Gastrocnemius medialis (tissue), 4 donors: ENCODE results near the gene OLAH.

Source experiments
- POLR2A ChIP-seq, 2 donors: fragments of 450-650 bp; IDR thresholded peaks; one replicate each; pipeline ENCODE4 v1.6.1; 2017; ENCODE audit warnings: antibody characterized with exemption in 2 of 2, mild to moderate bottlenecking in 2 of 2, moderate library complexity in 2 of 2
- TF ChIP-seq, protein P1 (sequence below), 5 experiments: fragments of 450-650 bp in 3 of 5; fragments of 200-600 bp in 2 of 5; sonication (generic) in 2 of 5; IDR thresholded peaks in 4 of 5; conservative IDR thresholded peaks in 1 of 5; 1 replicate in 4 of 5; 2 replicates in 1 of 5; pipeline ENCODE4 v1.5.1; 2016 to 2019; ENCODE audit warnings: antibody characterized with exemption in 5 of 5, mild to moderate bottlenecking in 3 of 5, moderate library complexity in 3 of 5

DNA sequence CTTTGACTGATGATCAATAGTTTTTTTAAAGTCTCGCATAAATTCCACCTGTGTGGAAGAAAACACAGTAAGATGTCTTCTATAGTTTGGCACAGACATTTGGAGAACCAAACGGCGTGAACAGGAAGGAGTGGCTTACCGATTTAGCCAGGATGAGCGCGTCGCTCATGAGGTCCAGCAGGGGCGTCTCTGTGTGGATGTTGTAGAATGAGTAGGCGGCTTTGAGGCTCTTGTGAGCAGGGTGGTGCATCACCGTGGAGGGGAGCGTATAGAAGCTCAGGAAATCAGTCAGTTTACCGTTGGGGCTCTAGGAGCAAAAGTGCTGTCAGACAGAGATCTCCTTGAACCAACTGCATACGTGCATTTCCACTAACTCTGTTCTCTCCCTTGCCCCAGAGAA lies 68.9 kb downstream of the OLAH start:
- TF ChIP-seq, protein P1, sequence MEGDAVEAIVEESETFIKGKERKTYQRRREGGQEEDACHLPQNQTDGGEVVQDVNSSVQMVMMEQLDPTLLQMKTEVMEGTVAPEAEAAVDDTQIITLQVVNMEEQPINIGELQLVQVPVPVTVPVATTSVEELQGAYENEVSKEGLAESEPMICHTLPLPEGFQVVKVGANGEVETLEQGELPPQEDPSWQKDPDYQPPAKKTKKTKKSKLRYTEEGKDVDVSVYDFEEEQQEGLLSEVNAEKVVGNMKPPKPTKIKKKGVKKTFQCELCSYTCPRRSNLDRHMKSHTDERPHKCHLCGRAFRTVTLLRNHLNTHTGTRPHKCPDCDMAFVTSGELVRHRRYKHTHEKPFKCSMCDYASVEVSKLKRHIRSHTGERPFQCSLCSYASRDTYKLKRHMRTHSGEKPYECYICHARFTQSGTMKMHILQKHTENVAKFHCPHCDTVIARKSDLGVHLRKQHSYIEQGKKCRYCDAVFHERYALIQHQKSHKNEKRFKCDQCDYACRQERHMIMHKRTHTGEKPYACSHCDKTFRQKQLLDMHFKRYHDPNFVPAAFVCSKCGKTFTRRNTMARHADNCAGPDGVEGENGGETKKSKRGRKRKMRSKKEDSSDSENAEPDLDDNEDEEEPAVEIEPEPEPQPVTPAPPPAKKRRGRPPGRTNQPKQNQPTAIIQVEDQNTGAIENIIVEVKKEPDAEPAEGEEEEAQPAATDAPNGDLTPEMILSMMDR (IDR thresholded peaks at IDR 0.05 in 4 of 5, conservative IDR thresholded peaks at IDR 0.05 in 1 of 5): no peak
- no peak for TF ChIP-seq POLR2A (IDR thresholded peaks at IDR 0.05)
